H1 (cell line): ENCODE measurements around the gene CDH6. TPM values are rescaled to one million over a fixed set of nuclear protein-coding genes. Genes with fewer than 3 reads are reported as not detected.

Source experiments
- CTCF ChIA-PET: fragments of 300-600 bp; sonication (Branson Sonifier 250); formaldehyde crosslinking; loops from one replicate; lab custom pipeline; 2021; ENCODE audit not compliant: partially characterized antibody; lab: Charles Lee
- POLR2A ChIA-PET: fragments of 300-600 bp; sonication (Branson Sonifier 250); formaldehyde crosslinking; loops from one replicate; lab custom pipeline; 2021; ENCODE audit warnings: inconsistent platforms; ENCODE audit not compliant: partially characterized antibody; lab: Charles Lee
- DNase-seq, 2 experiments: peaks; one replicate each; pipeline versions ENCODE4 v3.0.0 to v3.0.0-alpha.2; 2010 to 2022; ENCODE audit warnings: low spot score in 2 of 2, low read depth in 1 of 2, mixed read lengths in 1 of 2
- FAIRE-seq: peaks from 2 replicates; lab custom pipeline; 2011; peaks lifted over from hg19 to GRCh38; lab: Jason Lieb, UNC
- H2AFZ ChIP-seq: 2 replicates; pipeline ENCODE4 v1.8.1; 2012; ENCODE audit warnings: low read length, inconsistent platforms
- H2AK5ac ChIP-seq: 2 replicates; pipeline ENCODE4 v1.6.1; 2013; ENCODE audit warnings: low read depth, low read length
- H2BK120ac ChIP-seq: replicated peaks from 2 replicates; pipeline ENCODE3; 2013; ENCODE audit warnings: low read depth, low read length, inconsistent platforms
- H2BK12ac ChIP-seq: 2 replicates; pipeline ENCODE4 v1.6.1; 2013; ENCODE audit warnings: low read depth, low read length
- H2BK15ac ChIP-seq: 2 replicates; pipeline ENCODE4 v1.6.1; 2013; ENCODE audit warnings: low read length
- H2BK20ac ChIP-seq: 2 replicates; pipeline ENCODE4 v1.6.1; 2013; ENCODE audit warnings: low read length
- H2BK5ac ChIP-seq: 2 replicates; pipeline ENCODE4 v1.6.1; 2013; ENCODE audit warnings: low read depth, low read length
- H3K14ac ChIP-seq: 2 replicates; pipeline ENCODE4 v1.6.1; 2013; ENCODE audit warnings: inconsistent platforms; ENCODE audit not compliant: insufficient read length
- H3K18ac ChIP-seq: 2 replicates; pipeline ENCODE4 v1.6.1; 2013; ENCODE audit warnings: low read length; ENCODE audit errors: extremely low read depth
- H3K23ac ChIP-seq: 2 replicates; pipeline ENCODE4 v1.6.1; 2013; ENCODE audit warnings: inconsistent platforms; ENCODE audit not compliant: insufficient read length
- H3K23me2 ChIP-seq: 2 replicates; pipeline ENCODE4 v1.6.1; 2013; ENCODE audit warnings: low read depth, low read length
- H3K27ac ChIP-seq: 2 replicates; pipeline ENCODE4 v1.6.1; 2011; ENCODE audit warnings: low read depth, low read length, inconsistent platforms
- H3K27me3 ChIP-seq, 4 experiments: replicated peaks in 1 of 4; 1 replicate in 1 of 4; 2 replicates in 3 of 4; pipeline versions ENCODE4 v1.6.1 to v1.8.1; 2011 to 2013; ENCODE audit warnings: low read length in 3 of 4, mild to moderate bottlenecking in 3 of 4, inconsistent platforms in 2 of 4, mixed read lengths in 2 of 4, moderate library complexity in 1 of 4; ENCODE audit not compliant: control insufficient read depth in 3 of 4, insufficient read depth in 3 of 4; ENCODE audit errors: extremely low read depth in 1 of 4
- H3K36me3 ChIP-seq, 4 experiments: 2 replicates each; pipeline versions ENCODE4 v1.6.1 to v1.8.1; 2011 to 2013; ENCODE audit warnings: mild to moderate bottlenecking in 4 of 4, low read length in 3 of 4, moderate library complexity in 2 of 4, control low read depth in 1 of 4, inconsistent platforms in 1 of 4; ENCODE audit not compliant: insufficient read depth in 4 of 4, control insufficient read depth in 2 of 4
- H3K4ac ChIP-seq: replicated peaks from 2 replicates; pipeline ENCODE3; 2013; ENCODE audit warnings: low read length, low read depth, mixed read lengths, inconsistent platforms; ENCODE audit not compliant: insufficient read length
- H3K4me1 ChIP-seq, 4 experiments: replicated peaks in 1 of 4; 1 replicate in 1 of 4; 2 replicates in 3 of 4; pipeline versions ENCODE4 v1.6.1 to v1.8.1; 2011 to 2013; ENCODE audit warnings: low read length in 3 of 4, inconsistent platforms in 2 of 4, mixed read lengths in 1 of 4; ENCODE audit not compliant: insufficient read depth in 4 of 4, control insufficient read depth in 3 of 4
- H3K4me2 ChIP-seq, 2 experiments: 2 replicates each; pipeline versions ENCODE4 v1.6.1 to v1.8.1; 2011 to 2013; ENCODE audit warnings: low read depth in 2 of 2, low read length in 2 of 2, control low read depth in 1 of 2, inconsistent platforms in 1 of 2, mild to moderate bottlenecking in 1 of 2; ENCODE audit not compliant: insufficient read depth in 1 of 2
- H3K4me3 ChIP-seq, 4 experiments: fragments of 200-600, 300-600 bp in 1 of 4; sonication (generic), shearing (Covaris generic), sonication (Bioruptor Twin) in 1 of 4; 2 replicates each; pipeline versions ENCODE4 v1.5.1 to v1.8.1; 2011 to 2016; ENCODE audit warnings: low read length in 4 of 4, low read depth in 3 of 4, control low read depth in 2 of 4, inconsistent platforms in 2 of 4, mild to moderate bottlenecking in 2 of 4, mixed read lengths in 1 of 4, moderate library complexity in 1 of 4; ENCODE audit not compliant: insufficient read depth in 2 of 4; ENCODE audit errors: extremely low read depth in 1 of 4
- H3K56ac ChIP-seq: replicated peaks from 2 replicates; pipeline ENCODE3; 2013; ENCODE audit warnings: low read depth, mild to moderate bottlenecking, mixed read lengths, low read length, inconsistent platforms; ENCODE audit not compliant: insufficient read length
- H3K79me1 ChIP-seq: 2 replicates; pipeline ENCODE4 v1.6.1; 2013; ENCODE audit warnings: low read depth, low read length, control low read depth
- H3K79me2 ChIP-seq, 2 experiments: 2 replicates each; pipeline versions ENCODE4 v1.6.1 to v1.8.1; 2012 to 2013; ENCODE audit warnings: low read length in 2 of 2, mild to moderate bottlenecking in 2 of 2, inconsistent platforms in 1 of 2; ENCODE audit not compliant: insufficient read depth in 2 of 2, control insufficient read depth in 1 of 2
- H3K9ac ChIP-seq, 4 experiments: replicated peaks in 1 of 4; 1 replicate in 1 of 4; 2 replicates in 3 of 4; pipeline versions ENCODE4 v1.6.1 to v1.8.1; 2011 to 2013; ENCODE audit warnings: low read depth in 3 of 4, low read length in 3 of 4, control low read depth in 2 of 4, mild to moderate bottlenecking in 2 of 4, moderate library complexity in 2 of 4, inconsistent platforms in 1 of 4; ENCODE audit errors: extremely low read depth in 1 of 4
- H3K9me3 ChIP-seq, 2 experiments: 2 replicates each; pipeline versions ENCODE4 v1.6.1 to v1.8.1; 2012 to 2013; ENCODE audit warnings: mild to moderate bottlenecking in 2 of 2, moderate library complexity in 2 of 2, control low read depth in 1 of 2, inconsistent platforms in 1 of 2, low read depth in 1 of 2, low read length in 1 of 2, mixed read lengths in 1 of 2; ENCODE audit not compliant: insufficient read depth in 2 of 2
- H4K20me1 ChIP-seq, 2 experiments: replicated peaks in 1 of 2; 2 replicates each; pipeline versions ENCODE3 to v1.8.1; 2011 to 2013; ENCODE audit warnings: inconsistent platforms in 2 of 2, low read length in 2 of 2, mild to moderate bottlenecking in 1 of 2; ENCODE audit not compliant: insufficient read depth in 2 of 2, control insufficient read depth in 1 of 2
- H4K5ac ChIP-seq: 2 replicates; pipeline ENCODE4 v1.6.1; 2013; ENCODE audit warnings: low read length, low read depth, mixed read lengths, inconsistent platforms; ENCODE audit not compliant: insufficient read length
- H4K8ac ChIP-seq: 2 replicates; pipeline ENCODE4 v1.8.0; 2013; ENCODE audit warnings: mild to moderate bottlenecking, moderate library complexity, low read length, inconsistent platforms; ENCODE audit not compliant: insufficient read depth; ENCODE audit errors: extremely low read depth
- H4K91ac ChIP-seq: replicated peaks from 2 replicates; pipeline ENCODE3; 2013; ENCODE audit warnings: low read length, mixed read lengths, inconsistent platforms; ENCODE audit not compliant: insufficient read length
- ASH2L ChIP-seq: fragments of 200-600, 300-600 bp; sonication (generic); IDR thresholded peaks from one replicate; pipeline ENCODE4 v1.7.1; 2017; ENCODE audit warnings: low read length
- CHD1 ChIP-seq: IDR thresholded peaks from 2 replicates; pipeline ENCODE4 v1.6.1; 2012; ENCODE audit warnings: low read depth, low read length, improper control_type of control experiment
- EP300 ChIP-seq, 2 experiments: IDR thresholded peaks; 1 replicate in 1 of 2; 2 replicates in 1 of 2; pipeline ENCODE4 v1.6.1; 2011 to 2012; ENCODE audit warnings: low read depth in 2 of 2, low read length in 2 of 2, mild to moderate bottlenecking in 2 of 2, borderline replicate concordance in 1 of 2, inconsistent platforms in 1 of 2, moderate library complexity in 1 of 2
- FOSL1 ChIP-seq: IDR thresholded peaks from 2 replicates; pipeline ENCODE4 v1.6.1; 2011; ENCODE audit warnings: mild to moderate bottlenecking, low read depth, low read length, moderate library complexity; ENCODE audit not compliant: insufficient read depth
- MAFK ChIP-seq: IDR thresholded peaks from 2 replicates; pipeline ENCODE4 v1.6.1; 2012; ENCODE audit warnings: low read depth, mild to moderate bottlenecking, improper control_type of control experiment, low read length
- RBBP5 ChIP-seq: IDR thresholded peaks from 2 replicates; pipeline ENCODE4 v1.7.1; 2012; ENCODE audit warnings: low read depth, mild to moderate bottlenecking, inconsistent platforms, low read length, moderate library complexity, borderline replicate concordance
- SP2 ChIP-seq: IDR thresholded peaks from 2 replicates; pipeline ENCODE4 v1.6.1; 2012; ENCODE audit warnings: mild to moderate bottlenecking, low read length, inconsistent platforms
- TBP ChIP-seq: IDR thresholded peaks from 2 replicates; pipeline ENCODE4 v1.6.1; 2011; ENCODE audit warnings: low read depth, low read length, improper control_type of control experiment
- polyA plus RNA-seq, 7 experiments: library from polyadenylated mRNA; depleted of rRNA in 3 of 7; stranded (reverse) in 5 of 7; unstranded in 2 of 7; fragments of >200 nt in 5 of 7; fragments of 200-250 nt in 2 of 7; gene quantifications; 1 replicate in 5 of 7; 2 replicates in 1 of 7; 4 replicates in 1 of 7; pipeline versions ENCODE4 v1.2.1 to v1.2.3, GENCODE V29; 2011 to 2013; ENCODE audit warnings: missing spikeins in 2 of 7, mixed read lengths in 2 of 7
- total RNA-seq: library from RNA; stranded (reverse); fragmentation: NEBNext Ultra II Directional; extraction: Animal tissue kit (Norgen Biotek cat#: 25700); gene quantifications from 2 replicates; pipeline ENCODE4 v1.2.1, GENCODE V29; 2021
- TF ChIP-seq, protein P1 (sequence below): IDR thresholded peaks from 2 replicates; pipeline ENCODE4 v1.6.1; 2012; ENCODE audit warnings: inconsistent platforms
- TF ChIP-seq, protein P2 (sequence below): IDR thresholded peaks from 2 replicates; pipeline ENCODE4 v1.6.1; 2012; ENCODE audit warnings: inconsistent platforms

Gene CDH6
- total and polyA plus RNA-seq, 2 of the 8 experiments (the other 6 are each of a cell fraction or from before 2014, with no cell fraction given), result 1.4 to 1.9 TPM

DNA sequence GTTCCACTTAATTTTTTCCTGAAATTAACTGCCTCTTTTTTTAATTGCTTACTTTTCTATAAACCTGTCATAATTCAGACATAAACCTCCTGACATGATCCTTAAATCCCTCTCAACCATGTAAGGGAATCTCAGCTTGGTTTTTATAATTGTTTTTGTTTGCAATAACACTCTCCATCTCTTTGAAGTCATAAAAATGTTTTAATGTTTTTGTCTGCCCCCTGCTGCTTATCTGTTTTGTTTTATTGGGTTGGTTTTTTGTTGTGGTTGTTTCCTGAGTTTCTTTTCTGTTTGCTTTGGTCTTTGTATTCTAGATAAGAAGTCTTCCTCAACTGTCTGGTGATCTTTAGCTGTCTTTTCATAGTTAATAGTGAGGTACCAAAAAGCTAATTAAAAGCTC, 142.0 kb downstream of the CDH6 start:
- no peak for TF ChIP-seq FOSL1
- TF ChIP-seq EP300 (IDR thresholded peaks at IDR 0.05; ENCODE audit: borderline replicate concordance in 1 of 2, low read depth in 2 of 2, low read length in 2 of 2), result no peak
- TF ChIP-seq TBP, result no peak
- no peak for TF ChIP-seq MAFK
- TF ChIP-seq SP2, result no peak
- no peak for TF ChIP-seq RBBP5
- no peak for TF ChIP-seq ASH2L
- TF ChIP-seq, protein P1, sequence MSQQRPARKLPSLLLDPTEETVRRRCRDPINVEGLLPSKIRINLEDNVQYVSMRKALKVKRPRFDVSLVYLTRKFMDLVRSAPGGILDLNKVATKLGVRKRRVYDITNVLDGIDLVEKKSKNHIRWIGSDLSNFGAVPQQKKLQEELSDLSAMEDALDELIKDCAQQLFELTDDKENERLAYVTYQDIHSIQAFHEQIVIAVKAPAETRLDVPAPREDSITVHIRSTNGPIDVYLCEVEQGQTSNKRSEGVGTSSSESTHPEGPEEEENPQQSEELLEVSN, result no peak
- TF ChIP-seq, protein P2, sequence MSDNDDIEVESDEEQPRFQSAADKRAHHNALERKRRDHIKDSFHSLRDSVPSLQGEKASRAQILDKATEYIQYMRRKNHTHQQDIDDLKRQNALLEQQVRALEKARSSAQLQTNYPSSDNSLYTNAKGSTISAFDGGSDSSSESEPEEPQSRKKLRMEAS, result no peak
- TF ChIP-seq CHD1, result no peak
- no peak overlapping the region for H3K4ac ChIP-seq

More for the DNA sequence above, 142.0 kb downstream of the CDH6 start:
- H3K18ac ChIP-seq, result no peak overlapping the region
- H3K27me3 ChIP-seq, result no peaks in the 10 kb centered on the region
- no peaks in the 10 kb centered on the region for H3K79me2 ChIP-seq
- H3K9ac ChIP-seq, result no peak overlapping the region
- POLR2A ChIA-PET, result no interaction called here
- no peak overlapping the region for H3K27ac ChIP-seq
- FAIRE-seq (no peak), DNase-seq (no peak)
- no peak overlapping the region for H3K14ac ChIP-seq
- H2AFZ ChIP-seq, result no peak overlapping the region
- no peak overlapping the region for H2BK15ac ChIP-seq
- no peak overlapping the region for H4K8ac ChIP-seq
- H3K23me2 ChIP-seq, result no peaks in the 10 kb centered on the region; the same call in 1 of the 2 replicates
- H3K36me3 ChIP-seq, result no peaks in the 10 kb centered on the region
- H3K4me2 ChIP-seq, result no peak overlapping the region
- CTCF ChIA-PET, result no interaction called here
- no peaks in the 10 kb centered on the region for H3K9me3 ChIP-seq
- no peak overlapping the region for H2BK5ac ChIP-seq
- no peaks in the 10 kb centered on the region for H4K20me1 ChIP-seq
- H2AK5ac ChIP-seq, result no peak overlapping the region
- no peaks in the 10 kb centered on the region for H3K4me1 ChIP-seq
- H2BK20ac ChIP-seq, result no peak overlapping the region
- no peaks in the 10 kb centered on the region for H3K79me1 ChIP-seq
- H4K5ac ChIP-seq, result no peak overlapping the region
- no peak overlapping the region for H2BK12ac ChIP-seq
- no peak overlapping the region for H3K4me3 ChIP-seq
- H4K91ac ChIP-seq, result no peak overlapping the region
- H3K23ac ChIP-seq, result no peak overlapping the region
- H3K56ac ChIP-seq, result no peak overlapping the region
- H2BK120ac ChIP-seq, result no peak overlapping the region
